HG03565 (cell line): ENCODE results near the gene SKAP2.

Experiments used
- ATAC-seq: cut with Tn5 transposase; IDR thresholded peaks from one replicate; pipeline ENCODE4 v1.9.1; 2021; ENCODE audit warnings: mild to moderate bottlenecking, moderate library complexity; ENCODE audit not compliant: unreplicated experiment

The SKAP2 gene

GRCh38 chr7:26645121-26645520 lies 219.3 kb downstream of the SKAP2 start:
- no peak for ATAC-seq

GRCh38 chr7:26642416-26642815 lies 222.0 kb downstream of the SKAP2 start:
- ATAC-seq, result no peak

- no peak for ATAC-seq
These were observed 224.7 kb downstream of the SKAP2 start for GRCh38 chr7:26639695-26640094.

GRCh38 chr7:26639111-26639510 lies 225.3 kb downstream of the SKAP2 start:
- no peak for ATAC-seq

- no peak for ATAC-seq
These were observed 226.2 kb downstream of the SKAP2 start for GRCh38 chr7:26638140-26638539.

- no peak for ATAC-seq
These were observed 226.8 kb downstream of the SKAP2 start for GRCh38 chr7:26637610-26638009.

GRCh38 chr7:26636808-26637207 lies 227.6 kb downstream of the SKAP2 start:
- ATAC-seq, result no peak

- ATAC-seq, result no peak
These were observed 230.8 kb downstream of the SKAP2 start for GRCh38 chr7:26633557-26633956.

GRCh38 chr7:26631601-26632000 lies 232.8 kb downstream of the SKAP2 start:
- no peak for ATAC-seq

- no peak for ATAC-seq
These were observed 233.3 kb downstream of the SKAP2 start for GRCh38 chr7:26630941-26631580.

- no peak for ATAC-seq
These were observed 234.0 kb downstream of the SKAP2 start for GRCh38 chr7:26630361-26630760.

- ATAC-seq, result no peak
These were observed 234.7 kb downstream of the SKAP2 start for GRCh38 chr7:26629696-26630095.

- ATAC-seq, result no peak
These were observed 236.5 kb downstream of the SKAP2 start for GRCh38 chr7:26627891-26628341.

- no peak for ATAC-seq
These were observed 237.2 kb downstream of the SKAP2 start for GRCh38 chr7:26627221-26627620.

- ATAC-seq, result no peak
These were observed 237.7 kb downstream of the SKAP2 start for GRCh38 chr7:26626687-26627086.

- ATAC-seq, result no peak
These were observed 238.2 kb downstream of the SKAP2 start for GRCh38 chr7:26626156-26626555.

GRCh38 chr7:26625286-26625685 lies 239.1 kb downstream of the SKAP2 start:
- ATAC-seq, result no peak

GRCh38 chr7:26624839-26625238 lies 239.6 kb downstream of the SKAP2 start:
- ATAC-seq, result no peak

- no peak for ATAC-seq
These were observed 240.0 kb downstream of the SKAP2 start for GRCh38 chr7:26624431-26624830.

GRCh38 chr7:26620352-26620751 lies 244.0 kb downstream of the SKAP2 start:
- ATAC-seq, result no peak

- ATAC-seq, result no peak
These were observed 244.9 kb downstream of the SKAP2 start for GRCh38 chr7:26619348-26619984.

- no peak for ATAC-seq
These were observed 245.5 kb downstream of the SKAP2 start for GRCh38 chr7:26618898-26619297.

GRCh38 chr7:26618449-26618848 lies 245.9 kb downstream of the SKAP2 start:
- no peak for ATAC-seq
